Esophagus squamous epithelium (tissue), 5 donors: Measurements from ENCODE around the gene MTMR4. TPM values are rescaled to one million over a fixed set of nuclear protein-coding genes. Genes with fewer than 3 reads are reported as not detected.
A peak's percentile ranks its signal among the peaks of the same experiment; 100 is the strongest.

ENCODE experiments used
- DNase-seq: peaks from one replicate; lab custom pipeline; 2025; lab: John Stamatoyannopoulos, UW
- H3K27ac ChIP-seq, 4 donors: fragments of 200-600 bp; sonication (generic); one replicate each; pipeline ENCODE4 v1.5.1; 2016 to 2019; ENCODE audit warnings: mild to moderate bottlenecking in 1 of 4
- H3K27me3 ChIP-seq, 4 donors: fragments of 200-600 bp; sonication (generic); 1 replicate in 3 of 4; 2 replicates in 1 of 4; pipeline versions ENCODE4 v1.5.1 to v1.6.0; 2017 to 2021; ENCODE audit warnings: antibody characterized with exemption in 1 of 4
- H3K36me3 ChIP-seq, 3 donors: fragments of 200-600 bp; sonication (generic); one replicate each; pipeline ENCODE4 v1.5.1; 2016 to 2019
- H3K4me1 ChIP-seq, 3 donors: fragments of 200-600 bp; sonication (generic); one replicate each; pipeline ENCODE4 v1.5.1; 2017 to 2019
- H3K4me3 ChIP-seq, 4 donors: fragments of 200-600 bp; sonication (generic); 1 replicate in 3 of 4; 2 replicates in 1 of 4; pipeline ENCODE4 v1.5.1; 2016 to 2019; ENCODE audit warnings: mild to moderate bottlenecking in 2 of 4, moderate library complexity in 1 of 4
- H3K9me3 ChIP-seq, 3 donors: fragments of 200-600 bp; sonication (generic); one replicate each; pipeline ENCODE4 v1.5.1; 2016 to 2019
- CTCF ChIP-seq, 6 experiments: fragments of 450-650 bp in 4 of 6; fragments of 200-600 bp in 2 of 6; sonication (generic) in 2 of 6; IDR thresholded peaks; one replicate each; pipeline ENCODE4 v1.5.1; 2016 to 2019; ENCODE audit warnings: antibody characterized with exemption in 6 of 6, mild to moderate bottlenecking in 4 of 6, moderate library complexity in 4 of 6
- POLR2A ChIP-seq, 4 donors: fragments of 450-650 bp; IDR thresholded peaks; one replicate each; pipeline ENCODE4 v1.6.1; 2017; ENCODE audit warnings: antibody characterized with exemption in 4 of 4, mild to moderate bottlenecking in 4 of 4, moderate library complexity in 3 of 4
- WGBS, 2 donors: methylation state at CpG; one replicate each; pipeline ENCODE4 v1.1.5; 2018; 5-methylcytosine and 5-hydroxymethylcytosine counted together
- intact Hi-C: fragments of 100-400 bp; cut with DNase I; formaldehyde crosslinking; loops from one replicate; pipeline ENCODE4 v1.15.0; 2022
- total RNA-seq, 4 donors: library from RNA; depleted of rRNA; stranded (reverse); fragments of >200 nt; gene quantifications; one replicate each; pipeline ENCODE4 v1.1.0, GENCODE V29; 2016
- donor health status: DM: yes; HTN: yes; CAD: no.

Gene MTMR4
- total RNA-seq, 4 donors from 2014 or later, result 21.7 to 34.5 (median 28.0) TPM

DNA sequence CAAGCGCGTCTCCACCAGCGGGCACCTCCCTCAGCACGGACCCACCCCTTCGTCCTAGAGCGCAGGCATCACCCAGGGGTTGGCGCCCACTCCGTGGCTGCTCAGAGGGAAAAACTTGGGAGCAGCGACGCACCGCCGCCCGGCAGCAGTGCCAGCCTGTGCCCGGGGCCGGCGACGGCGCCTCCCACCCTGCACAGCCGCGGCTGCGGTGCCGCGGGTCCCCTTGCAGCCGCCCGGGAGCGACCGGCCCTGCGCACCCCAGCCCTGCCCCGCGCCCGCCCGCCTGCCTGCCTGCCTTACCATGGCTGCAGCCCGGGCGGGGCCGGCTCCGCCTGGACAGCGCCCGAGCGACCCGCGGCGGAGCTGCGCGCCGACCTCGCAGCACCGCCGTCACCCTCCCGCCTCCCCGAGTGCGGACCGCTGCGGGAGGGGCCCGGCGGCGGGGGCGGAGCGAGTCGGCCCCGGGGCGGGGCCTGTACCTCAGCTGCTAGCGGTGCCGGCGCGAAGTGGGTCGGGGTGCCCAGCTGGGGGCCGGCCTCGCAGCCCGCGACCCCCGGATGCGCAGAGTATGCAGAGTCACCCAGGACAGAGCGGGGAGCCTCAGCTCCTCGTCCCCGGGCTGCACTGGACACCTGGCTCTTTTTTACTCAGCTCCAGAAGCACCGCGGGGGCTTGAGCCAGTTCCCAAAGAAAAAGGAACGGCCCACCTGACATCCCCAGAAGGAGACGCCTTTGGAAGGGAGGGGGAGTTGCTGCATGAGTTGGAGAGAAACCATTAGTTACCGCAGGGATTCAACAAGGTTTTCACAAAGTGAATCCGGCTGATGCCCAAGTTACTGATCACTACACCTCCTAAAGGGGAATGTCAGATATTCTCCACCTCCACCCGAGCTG is 17.5 kb upstream of the MTMR4 start:
- H3K9me3 ChIP-seq, result no peaks in the 10 kb centered on the region
- WGBS, 2 donors, result 6 to 30% methylated on average over 5 to 21 of the region's 82 CpGs
- H3K4me1 ChIP-seq, result peaks cover 7 to 47% (median 11%) of the 10 kb centered on the region in 3 donors
- no peak for TF ChIP-seq CTCF (IDR thresholded peaks at IDR 0.05)
- TF ChIP-seq POLR2A (IDR thresholded peaks at IDR 0.05), result no peak
- H3K27me3 ChIP-seq, result peaks cover 0 to 15% (median 0%) of the 10 kb centered on the region in 4 donors
- H3K27ac ChIP-seq, result peak overlapping the region in 3 of 4 donors; percentile 35 to 75 (median 72)
- peak overlapping the region; percentile 32 to 78 (median 52) for H3K4me3 ChIP-seq
- H3K36me3 ChIP-seq, result no peaks in the 10 kb centered on the region
- intact Hi-C loops, result no loop called here
- DNase-seq, result no peak

DNA sequence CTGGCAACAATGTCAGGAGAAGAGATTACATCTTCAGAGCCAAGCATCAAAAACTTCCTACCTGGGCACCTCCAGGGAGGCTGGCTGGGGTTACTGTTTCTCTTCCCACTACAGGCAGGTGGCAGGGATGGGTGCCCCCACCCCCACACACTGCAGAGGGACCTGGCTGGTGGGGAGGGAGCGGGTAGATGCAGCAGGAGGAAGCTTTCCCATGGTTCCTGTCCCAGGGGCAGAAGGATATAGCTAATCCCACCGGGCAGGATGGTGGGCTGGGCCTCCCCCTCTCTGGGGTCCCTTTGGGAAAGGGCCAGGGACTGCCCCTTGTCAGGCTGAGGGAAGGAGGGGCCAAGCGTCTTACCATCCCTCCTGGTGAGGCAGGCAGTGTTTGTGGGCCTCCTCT is 16.7 kb upstream of the MTMR4 start:
- peak overlapping the region; percentile 32 to 78 (median 52) for H3K4me3 ChIP-seq
- peaks cover 0 to 8% (median 0%) of the 10 kb centered on the region in 4 donors for H3K27me3 ChIP-seq
- intact Hi-C loops, result no loop called here
- DNase-seq, result no peak
- TF ChIP-seq CTCF (IDR thresholded peaks at IDR 0.05) (no peak), POLR2A (IDR thresholded peaks at IDR 0.05) (no peak)
- peaks cover 7 to 53% (median 11%) of the 10 kb centered on the region in 3 donors for H3K4me1 ChIP-seq
- H3K9me3 ChIP-seq, result no peaks in the 10 kb centered on the region
- 20 to 40% methylated on average over 1 of the region's 3 CpGs for WGBS, 2 donors
- H3K27ac ChIP-seq, result peak overlapping the region in 3 of 4 donors; percentile 35 to 75 (median 72)
- H3K36me3 ChIP-seq, result no peaks in the 10 kb centered on the region

DNA sequence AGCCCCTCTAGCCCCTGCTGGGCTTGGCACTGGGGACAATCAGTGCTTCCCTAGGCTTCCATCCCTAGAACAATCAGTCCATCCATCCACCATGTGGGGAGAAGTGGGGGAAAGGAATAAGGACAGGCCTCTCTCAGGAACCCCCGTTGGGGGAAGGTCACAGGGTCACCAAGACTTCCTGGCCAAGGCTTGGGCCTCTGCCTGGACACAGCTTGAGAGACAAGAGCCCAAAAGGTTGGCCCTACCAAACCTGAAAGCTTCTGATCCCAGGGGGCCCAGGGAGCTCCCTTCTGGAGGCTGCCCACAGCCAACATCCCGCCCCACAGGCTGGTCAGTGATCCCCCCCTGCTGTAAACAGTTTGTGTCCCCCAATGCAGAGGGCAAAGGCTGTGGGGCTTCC is 16.2 kb upstream of the MTMR4 start:
- Histone ChIP-seq H3K4me1 (peaks cover 7 to 58% (median 11%) of the 10 kb centered on the region in 3 donors), H3K27ac (peak overlapping the region in 2 of 4 donors; percentile 11 to 72), H3K36me3 (no peaks in the 10 kb centered on the region), H3K4me3 (peak overlapping the region in 1 of 4 donors; percentile 78), H3K9me3 (no peaks in the 10 kb centered on the region), H3K27me3 (peaks cover 0 to 8% (median 0%) of the 10 kb centered on the region in 4 donors)
- intact Hi-C loops, result no loop called here
- WGBS, 2 donors, result 80% methylated on average over 1 of the region's 2 CpGs; no CpG with 5 or more reads in 1 of the 2 donors
- TF ChIP-seq POLR2A (IDR thresholded peaks at IDR 0.05) (no peak), CTCF (IDR thresholded peaks at IDR 0.05) (no peak)
- DNase-seq, result no peak

- no peaks in the 10 kb centered on the region for H3K9me3 ChIP-seq
- peaks cover 11 to 69% (median 11%) of the 10 kb centered on the region in 3 donors for H3K4me1 ChIP-seq
- intact Hi-C loops, result loop anchor here (10.0 kb wide), 1 partner anchor 476 kb away; no protein-coding TSS in a partner anchor
- WGBS, 2 donors, result 56 to 57% methylated on average over 1 of the region's 1 CpG
- peak overlapping the region in 2 of 4 donors; percentile 8 to 17 for H3K27ac ChIP-seq
- no peak overlapping the region for H3K4me3 ChIP-seq
- no peaks in the 10 kb centered on the region for H3K36me3 ChIP-seq
- TF ChIP-seq POLR2A (IDR thresholded peaks at IDR 0.05) (no peak), CTCF (IDR thresholded peaks at IDR 0.05) (no peak)
- no peak for DNase-seq
- peaks cover 0 to 8% (median 0%) of the 10 kb centered on the region in 4 donors for H3K27me3 ChIP-seq
Observed at GRCh38 chr17:58529275-58529674, 14.8 kb upstream of the MTMR4 start.

DNA sequence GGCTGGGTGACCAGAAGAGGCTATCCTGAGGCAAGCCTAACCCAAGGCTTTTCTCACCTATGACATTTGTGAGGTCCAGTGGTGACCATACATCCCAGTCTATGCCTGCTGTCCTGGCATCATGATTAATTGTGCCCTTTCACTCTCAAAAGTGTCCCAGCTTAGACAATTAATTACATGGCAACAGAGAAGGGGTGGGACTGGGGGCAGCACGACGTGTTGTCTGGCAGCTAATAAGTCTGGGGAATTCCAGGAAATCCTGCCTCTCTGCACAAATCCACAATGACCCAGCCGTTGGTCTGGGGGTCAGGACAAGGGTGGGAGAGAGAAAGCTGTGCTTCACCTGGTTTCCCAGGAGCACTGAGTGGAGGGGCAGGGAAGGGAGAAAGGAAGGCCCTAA is 14.0 kb upstream of the MTMR4 start:
- intact Hi-C loops, result loop anchor here (10.0 kb wide), 1 partner anchor 476 kb away; no protein-coding TSS in a partner anchor
- no peaks in the 10 kb centered on the region for H3K36me3 ChIP-seq
- H3K4me3 ChIP-seq, result no peak overlapping the region
- TF ChIP-seq CTCF (IDR thresholded peaks at IDR 0.05) (no peak), POLR2A (IDR thresholded peaks at IDR 0.05) (no peak)
- H3K27me3 ChIP-seq, result peaks cover 0 to 8% (median 0%) of the 10 kb centered on the region in 4 donors
- peaks cover 11 to 69% (median 11%) of the 10 kb centered on the region in 3 donors for H3K4me1 ChIP-seq
- no peak for DNase-seq
- H3K9me3 ChIP-seq, result no peaks in the 10 kb centered on the region
- WGBS, 2 donors, result 18 to 26% methylated on average over 3 of the region's 3 CpGs
- peak overlapping the region in 3 of 4 donors; percentile 8 to 12 (median 9) for H3K27ac ChIP-seq
